Panc1 (cell line): ENCODE data around the gene SPEM1.

Source experiments
- POLR2AphosphoS5 ChIP-seq: IDR thresholded peaks from 2 replicates; pipeline ENCODE4 v1.6.1; 2012; ENCODE audit warnings: mild to moderate bottlenecking, low read depth, low read length, moderate library complexity
- TF ChIP-seq, protein P1 (sequence below): fragments of 450-650 bp; IDR thresholded peaks from 2 replicates; pipeline ENCODE4 v1.5.1; 2017; ENCODE audit warnings: mild to moderate bottlenecking

DNA sequence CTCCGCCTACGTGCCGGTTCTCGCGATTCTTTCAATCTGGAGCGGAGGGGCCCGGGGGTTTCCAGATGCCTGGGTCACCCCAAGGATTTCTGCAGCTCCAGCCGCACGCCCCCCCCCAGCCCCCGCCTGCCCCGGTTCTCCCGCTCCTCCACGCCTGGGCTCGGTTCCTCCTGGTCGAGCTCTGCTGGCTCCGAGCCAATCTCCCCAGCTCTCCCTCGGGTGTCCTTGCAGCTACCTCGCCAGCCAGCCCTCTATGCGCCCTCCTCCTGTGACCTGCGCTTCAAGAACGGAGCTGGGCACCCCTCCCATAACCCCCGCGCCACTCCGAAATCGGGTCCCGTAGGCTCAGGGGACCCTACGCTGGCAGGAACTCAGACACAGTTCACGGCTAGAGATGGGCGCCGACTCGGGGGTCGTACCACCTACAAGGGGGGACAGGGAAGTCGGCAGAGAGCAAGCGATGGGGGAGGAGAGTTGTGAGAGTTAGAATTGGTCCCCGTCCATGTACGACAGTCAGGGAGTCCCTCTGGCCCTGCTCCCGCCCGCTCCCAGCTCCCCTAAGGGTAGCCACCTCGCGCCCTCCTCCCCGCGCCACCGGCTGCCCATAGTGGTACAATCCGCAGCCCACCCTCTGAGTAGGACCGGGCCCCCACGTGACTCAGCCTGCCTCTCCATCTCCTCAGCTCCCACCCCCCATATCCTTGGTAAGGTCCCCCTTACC lies 20.1 kb downstream of the SPEM1 start:
- TF ChIP-seq POLR2AphosphoS5 = no peak
- TF ChIP-seq, protein P1, sequence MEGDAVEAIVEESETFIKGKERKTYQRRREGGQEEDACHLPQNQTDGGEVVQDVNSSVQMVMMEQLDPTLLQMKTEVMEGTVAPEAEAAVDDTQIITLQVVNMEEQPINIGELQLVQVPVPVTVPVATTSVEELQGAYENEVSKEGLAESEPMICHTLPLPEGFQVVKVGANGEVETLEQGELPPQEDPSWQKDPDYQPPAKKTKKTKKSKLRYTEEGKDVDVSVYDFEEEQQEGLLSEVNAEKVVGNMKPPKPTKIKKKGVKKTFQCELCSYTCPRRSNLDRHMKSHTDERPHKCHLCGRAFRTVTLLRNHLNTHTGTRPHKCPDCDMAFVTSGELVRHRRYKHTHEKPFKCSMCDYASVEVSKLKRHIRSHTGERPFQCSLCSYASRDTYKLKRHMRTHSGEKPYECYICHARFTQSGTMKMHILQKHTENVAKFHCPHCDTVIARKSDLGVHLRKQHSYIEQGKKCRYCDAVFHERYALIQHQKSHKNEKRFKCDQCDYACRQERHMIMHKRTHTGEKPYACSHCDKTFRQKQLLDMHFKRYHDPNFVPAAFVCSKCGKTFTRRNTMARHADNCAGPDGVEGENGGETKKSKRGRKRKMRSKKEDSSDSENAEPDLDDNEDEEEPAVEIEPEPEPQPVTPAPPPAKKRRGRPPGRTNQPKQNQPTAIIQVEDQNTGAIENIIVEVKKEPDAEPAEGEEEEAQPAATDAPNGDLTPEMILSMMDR = no peak
